Esophagus (tissue), 2 donors: ENCODE measurements around the gene RGSL1. TPM values are rescaled to one million over a fixed set of nuclear protein-coding genes. Genes with fewer than 3 reads are reported as not detected.
"Not testable (repeated sequence)": the region's sequence is repeated elsewhere in the genome, so short reads cannot be mapped to it uniquely, and the experiment has no call there.

Source experiments
- H3K27ac ChIP-seq, 2 donors: one replicate each; pipeline ENCODE4 v1.5.1; 2013; ENCODE audit warnings: low read depth in 2 of 2, mild to moderate bottlenecking in 2 of 2, inconsistent platforms in 1 of 2, low read length in 1 of 2, moderate library complexity in 1 of 2
- H3K27me3 ChIP-seq, 2 donors: one replicate each; pipeline ENCODE4 v1.6.1; 2013; ENCODE audit warnings: low read length in 2 of 2, control low read depth in 1 of 2, mild to moderate bottlenecking in 1 of 2; ENCODE audit not compliant: insufficient read depth in 2 of 2, control insufficient read depth in 1 of 2
- H3K36me3 ChIP-seq, 2 donors: one replicate each; pipeline ENCODE4 v1.6.1; 2013; ENCODE audit warnings: low read length in 1 of 2; ENCODE audit not compliant: control insufficient read depth in 2 of 2, insufficient read depth in 2 of 2
- H3K4me1 ChIP-seq, 2 donors: one replicate each; pipeline ENCODE4 v1.6.1; 2013; ENCODE audit warnings: low read length in 1 of 2; ENCODE audit not compliant: control insufficient read depth in 2 of 2, insufficient read depth in 2 of 2
- H3K4me3 ChIP-seq, 2 donors: one replicate each; pipeline ENCODE4 v1.5.1; 2013; ENCODE audit warnings: low read length in 2 of 2, mild to moderate bottlenecking in 2 of 2, low read depth in 1 of 2, moderate library complexity in 1 of 2
- H3K9me3 ChIP-seq, 2 donors: one replicate each; pipeline ENCODE4 v1.6.1; 2013; ENCODE audit warnings: mild to moderate bottlenecking in 2 of 2, low read depth in 1 of 2, low read length in 1 of 2, moderate library complexity in 1 of 2; ENCODE audit not compliant: control insufficient read depth in 2 of 2, insufficient read depth in 1 of 2
- WGBS, 2 donors: extraction: QIAGEN DNeasy Blood & Tissue Kit; methylation state at CpG; one replicate each; pipeline ENCODE4 v1.1.7; 2013; 5-methylcytosine and 5-hydroxymethylcytosine counted together
- polyA plus RNA-seq, 2 donors: library from polyadenylated mRNA; stranded (reverse); fragments of 200-250 nt; gene quantifications; one replicate each; pipeline ENCODE4 v1.2.3, GENCODE V29; 2013
- donor health status: healthy with polysubstance abuse.
- donor health status: Bipolar disorder and iron deficiency.

Gene RGSL1
- polyA plus RNA-seq, 2 donors: 0.14 TPM; not detected in 1

DNA sequence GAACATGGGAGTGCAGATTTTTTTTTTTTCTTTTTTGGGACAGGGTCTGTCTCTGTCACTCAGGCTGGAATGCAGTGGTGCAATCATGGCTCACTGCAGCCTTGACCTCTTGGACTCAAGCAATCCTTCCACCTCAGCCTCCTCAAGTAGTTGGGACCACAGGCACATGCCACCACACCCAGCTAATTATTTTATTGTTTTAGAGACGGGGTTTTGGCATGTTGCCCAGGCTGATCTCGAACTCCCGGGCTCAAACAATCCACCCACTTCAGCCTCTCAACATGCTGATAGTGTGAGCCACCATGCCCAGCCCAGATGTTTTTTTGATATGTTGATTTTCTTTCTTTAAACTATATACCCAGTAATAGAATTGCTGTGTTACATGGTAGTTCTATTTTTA, 57.7 kb downstream of the RGSL1 start:
- Histone ChIP-seq H3K9me3 (no peaks in the 10 kb centered on the region), H3K4me3 (no peak overlapping the region), H3K36me3 (no peaks in the 10 kb centered on the region), H3K27ac (no peak overlapping the region), H3K27me3 (no peaks in the 10 kb centered on the region), H3K4me1 (no peaks in the 10 kb centered on the region)
- 37 to 38% methylated on average over 3 of the region's 3 CpGs for WGBS, 2 donors

DNA sequence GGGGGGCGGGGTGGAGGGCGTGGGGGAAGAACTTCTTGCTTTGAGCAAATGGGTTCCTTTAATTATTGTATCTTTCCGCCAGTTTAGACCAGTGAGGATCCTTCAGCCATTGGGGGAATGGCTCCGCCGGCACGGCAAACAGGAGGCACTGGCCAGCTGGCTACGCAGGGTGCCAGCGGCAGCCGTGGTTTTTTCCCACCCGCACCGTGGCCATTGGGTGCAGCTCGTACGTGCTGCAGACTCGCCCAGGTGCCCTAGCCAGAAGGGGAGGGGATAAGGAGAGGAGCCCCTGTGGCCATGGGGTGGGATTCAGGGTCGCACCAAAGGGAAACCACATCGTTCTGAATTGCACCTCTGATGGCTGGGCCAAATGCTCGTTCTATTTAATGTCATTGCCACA, 65.6 kb downstream of the RGSL1 start:
- Histone ChIP-seq H3K27me3 (no peaks in the 10 kb centered on the region), H3K9me3 (peaks cover 0 to 6% of the 10 kb centered on the region in 2 donors), H3K4me1 (no peaks in the 10 kb centered on the region), H3K36me3 (no peaks in the 10 kb centered on the region), H3K4me3 (no peak overlapping the region), H3K27ac (no peak overlapping the region)
- WGBS, 2 donors: 83 to 85% methylated on average over 15 to 17 of the region's 17 CpGs

DNA sequence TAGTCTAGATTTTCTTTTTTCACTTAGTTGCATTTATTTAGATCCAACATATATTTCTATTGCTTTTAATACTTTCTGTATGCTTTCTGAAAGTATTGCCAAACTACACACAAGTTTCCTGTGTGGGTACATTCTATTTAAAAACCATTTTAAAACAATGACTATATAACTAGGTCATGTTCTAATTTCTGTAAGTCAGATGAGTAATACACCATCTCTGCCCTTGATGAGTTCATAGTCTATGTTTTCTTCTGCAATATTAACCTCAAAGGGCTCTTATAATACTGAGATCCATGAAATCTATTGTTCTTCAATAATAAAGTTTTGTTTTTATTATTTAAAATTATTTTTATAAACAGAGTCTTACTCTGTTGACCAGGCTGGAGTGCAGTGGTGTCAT, 70.8 kb downstream of the RGSL1 start:
- Histone ChIP-seq H3K9me3 (peaks cover 0 to 8% of the 10 kb centered on the region in 2 donors), H3K27ac (no peak overlapping the region), H3K27me3 (no peaks in the 10 kb centered on the region), H3K36me3 (no peaks in the 10 kb centered on the region), H3K4me1 (no peaks in the 10 kb centered on the region), H3K4me3 (no peak overlapping the region)

DNA sequence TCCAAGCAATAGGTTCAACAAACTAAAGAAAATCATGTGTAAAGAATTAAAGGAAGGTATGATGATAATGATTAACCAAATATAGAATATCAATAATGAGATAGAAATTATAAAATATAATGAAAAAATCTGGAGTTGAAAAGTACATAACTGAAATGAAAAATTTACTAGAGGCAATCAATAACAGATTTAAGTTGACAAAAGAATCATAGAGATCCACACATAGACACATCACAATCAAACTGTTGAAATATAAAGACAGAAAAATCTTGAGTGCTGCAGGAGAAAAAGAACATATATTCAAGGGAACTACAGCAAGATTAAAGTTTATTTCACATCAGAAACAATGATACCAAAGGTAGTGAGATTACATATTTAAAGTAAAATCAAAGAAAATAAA, 75.4 kb downstream of the RGSL1 start:
- Histone ChIP-seq H3K4me3 (no peak overlapping the region), H3K27me3 (peaks cover 0 to 3% of the 10 kb centered on the region in 2 donors), H3K36me3 (no peaks in the 10 kb centered on the region), H3K27ac (no peak overlapping the region), H3K4me1 (no peaks in the 10 kb centered on the region), H3K9me3 (peaks cover 0 to 7% of the 10 kb centered on the region in 2 donors)

GRCh38 chr1:182527680-182528079, 77.7 kb downstream of the RGSL1 start:
- Histone ChIP-seq H3K4me1 (no peaks in the 10 kb centered on the region), H3K4me3 (no peak overlapping the region), H3K27me3 (peaks cover 0 to 3% of the 10 kb centered on the region in 2 donors), H3K36me3 (no peaks in the 10 kb centered on the region), H3K9me3 (peaks cover 0 to 7% of the 10 kb centered on the region in 2 donors), H3K27ac (no peak overlapping the region)
- whole genome bisulfite sequencing, 2 donors: 77 to 91% methylated on average over 2 of the region's 2 CpGs

- H3K27ac ChIP-seq, H3K9me3 ChIP-seq, H3K27me3 ChIP-seq, H3K36me3 ChIP-seq, H3K4me3 ChIP-seq, H3K4me1 ChIP-seq: not testable (repeated sequence)
- WGBS, 2 donors: 68 to 75% methylated on average over 5 of the region's 5 CpGs
Observed at GRCh38 chr1:182528206-182528605, 78.3 kb downstream of the RGSL1 start.

DNA sequence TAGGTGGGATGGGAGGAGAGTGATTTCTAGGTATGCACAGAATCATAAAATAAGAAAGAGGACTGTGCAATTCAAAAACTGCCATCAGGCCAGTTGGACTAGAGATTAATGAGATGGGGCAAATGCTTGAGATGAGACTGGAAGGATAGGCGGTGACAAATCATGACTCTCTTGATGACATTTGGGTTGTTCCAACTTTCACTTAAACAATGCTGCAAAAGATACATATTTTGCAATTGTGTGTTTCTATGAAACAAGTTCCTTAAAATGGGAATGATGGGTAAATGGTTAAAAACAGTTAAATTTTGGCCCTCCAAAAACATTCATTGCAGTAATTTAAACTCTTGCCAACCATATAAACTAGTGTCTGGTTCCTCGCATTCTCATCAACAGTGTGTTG, 84.0 kb downstream of the RGSL1 start:
- Histone ChIP-seq H3K4me1 (no peaks in the 10 kb centered on the region), H3K27ac (no peak overlapping the region), H3K36me3 (no peaks in the 10 kb centered on the region), H3K9me3 (peaks cover 0 to under 1% of the 10 kb centered on the region in 2 donors), H3K4me3 (no peak overlapping the region), H3K27me3 (peaks cover 0 to 3% of the 10 kb centered on the region in 2 donors)
- 84 to 92% methylated on average over 2 of the region's 2 CpGs for WGBS, 2 donors

DNA sequence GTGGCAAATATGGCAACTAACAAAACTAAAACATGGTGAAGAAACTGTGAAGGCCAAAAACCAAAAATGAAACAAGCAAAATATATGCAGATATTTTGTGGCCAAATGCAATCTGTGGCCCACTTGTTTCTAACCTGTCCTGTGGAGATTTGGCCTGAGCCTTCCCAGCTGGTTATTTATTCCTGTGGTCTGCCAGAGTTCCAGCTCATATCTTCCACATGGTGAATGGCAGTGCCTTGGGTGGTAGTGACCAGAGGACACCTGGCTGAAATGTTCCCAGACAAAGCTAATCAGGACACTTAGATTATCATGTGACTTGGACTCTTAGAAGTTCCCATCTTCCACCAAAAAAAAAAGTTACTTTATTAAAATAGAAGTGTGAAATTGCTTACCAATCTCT, 99.4 kb downstream of the RGSL1 start:
- Histone ChIP-seq H3K9me3 (peaks cover 3 to 5% of the 10 kb centered on the region in 2 donors), H3K27me3 (no peaks in the 10 kb centered on the region), H3K4me1 (no peaks in the 10 kb centered on the region), H3K27ac (no peak overlapping the region), H3K36me3 (no peaks in the 10 kb centered on the region), H3K4me3 (no peak overlapping the region)

DNA sequence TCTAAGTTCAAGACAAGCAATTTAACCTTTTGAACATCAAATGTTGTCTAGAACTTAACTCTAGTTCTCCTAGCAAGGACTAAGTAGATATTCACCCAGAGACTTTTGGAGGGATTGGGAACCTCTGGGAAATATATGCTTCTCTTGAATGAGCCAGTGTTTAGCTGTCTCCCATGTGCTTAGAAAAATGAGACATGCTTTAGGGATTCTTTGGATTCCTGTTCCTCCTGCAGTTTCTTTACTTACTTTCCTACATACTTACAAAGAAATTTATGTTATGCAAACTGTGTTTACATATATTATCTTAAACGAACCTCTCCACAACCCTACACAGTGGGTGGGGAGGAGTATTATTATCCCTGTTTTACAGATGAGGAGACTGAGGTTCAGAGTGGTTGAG, 99.9 kb downstream of the RGSL1 start:
- peaks cover 3 to 5% of the 10 kb centered on the region in 2 donors for H3K9me3 ChIP-seq
- WGBS, 2 donors: 31 to 33% methylated on average over 1 of the region's 1 CpG
- H3K27ac ChIP-seq: no peak overlapping the region
- H3K4me3 ChIP-seq: no peak overlapping the region
- no peaks in the 10 kb centered on the region for H3K27me3 ChIP-seq
- H3K36me3 ChIP-seq: no peaks in the 10 kb centered on the region
- H3K4me1 ChIP-seq: no peaks in the 10 kb centered on the region

DNA sequence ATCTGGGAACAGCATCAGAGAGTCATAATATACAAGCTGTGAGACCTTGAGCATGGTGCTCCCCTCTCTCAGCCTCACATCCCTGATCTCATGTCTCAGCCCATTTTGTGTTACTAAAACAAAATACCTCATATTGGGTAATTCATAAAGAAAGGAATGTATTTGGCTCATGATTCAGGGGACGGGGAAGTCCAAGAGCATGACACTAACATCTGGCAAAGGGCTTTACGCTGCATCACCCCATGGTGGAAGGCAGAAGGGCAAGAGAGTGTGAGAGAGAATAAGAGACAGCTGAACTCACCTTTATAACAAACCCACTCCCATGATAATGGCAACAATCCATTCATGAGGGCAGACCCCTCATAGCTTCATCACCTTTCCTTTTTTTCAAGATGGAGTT, 102.6 kb downstream of the RGSL1 start:
- Histone ChIP-seq H3K36me3 (no peaks in the 10 kb centered on the region), H3K4me1 (no peaks in the 10 kb centered on the region), H3K9me3 (peaks cover 3 to 5% of the 10 kb centered on the region in 2 donors), H3K27ac (no peak overlapping the region), H3K4me3 (no peak overlapping the region), H3K27me3 (no peaks in the 10 kb centered on the region)
- WGBS, 2 donors: 84 to 88% methylated on average over 2 of the region's 2 CpGs
